DOHH2 (cell line): ENCODE data around the gene PLXNA1.

Experiments used
- H3F3A ChIP-seq: fragments of 200-600 bp; sonication (generic), shearing (Covaris generic); 2 replicates; pipeline ENCODE4 v1.6.0; 2016; ENCODE audit warnings: antibody characterized with exemption, mild to moderate bottlenecking; ENCODE audit not compliant: control insufficient read depth, insufficient read depth
- H3K27ac ChIP-seq: fragments of 200-600 bp; sonication (generic); 2 replicates; pipeline ENCODE4 v1.5.1; 2014; ENCODE audit warnings: low read depth, mild to moderate bottlenecking, low read length, moderate library complexity
- H3K27me3 ChIP-seq: fragments of 200-600 bp; sonication (generic); 2 replicates; pipeline ENCODE4 v1.6.1; 2014; ENCODE audit warnings: mild to moderate bottlenecking, low read length, mixed read lengths; ENCODE audit not compliant: control insufficient read depth
- H3K36me3 ChIP-seq: fragments of 200-600 bp; sonication (generic); 2 replicates; pipeline ENCODE4 v1.6.1; 2014; ENCODE audit warnings: mild to moderate bottlenecking, low read length, moderate library complexity, mixed read lengths; ENCODE audit not compliant: control insufficient read depth
- H3K4me1 ChIP-seq: fragments of 200-600 bp; sonication (generic); 2 replicates; pipeline ENCODE4 v1.6.1; 2014; ENCODE audit warnings: mild to moderate bottlenecking, low read length, mixed read lengths; ENCODE audit not compliant: control insufficient read depth
- H3K4me2 ChIP-seq: fragments of 200-600 bp; sonication (generic); 2 replicates; pipeline ENCODE4 v1.6.0; 2014; ENCODE audit warnings: mild to moderate bottlenecking, low read length, moderate library complexity
- H3K4me3 ChIP-seq: fragments of 200-600 bp; sonication (generic); 2 replicates; pipeline ENCODE4 v1.5.1; 2014; ENCODE audit warnings: mild to moderate bottlenecking, low read length, mixed read lengths
- H3K79me2 ChIP-seq: fragments of 200-600 bp; sonication (generic); 2 replicates; pipeline ENCODE4 v1.6.1; 2014; ENCODE audit warnings: mild to moderate bottlenecking, low read length, mixed read lengths; ENCODE audit not compliant: control insufficient read depth
- H3K9me2 ChIP-seq: fragments of 200-600 bp; sonication (generic); replicated peaks from 2 replicates; pipeline ENCODE4 v1.6.1; 2014; ENCODE audit warnings: mild to moderate bottlenecking, low read length, mixed read lengths; ENCODE audit not compliant: control insufficient read depth
- H3K9me3 ChIP-seq: fragments of 200-600 bp; sonication (generic); 2 replicates; pipeline ENCODE4 v1.6.1; 2014; ENCODE audit warnings: antibody characterized with exemption, low read length, mixed read lengths; ENCODE audit not compliant: control insufficient read depth, insufficient read depth
- H4K20me1 ChIP-seq: fragments of 200-600 bp; sonication (generic); 2 replicates; pipeline ENCODE4 v1.6.0; 2014; ENCODE audit warnings: low read depth, mild to moderate bottlenecking, antibody characterized with exemption, low read length, moderate library complexity; ENCODE audit not compliant: control insufficient read depth, insufficient read depth
- CTCF ChIP-seq: fragments of 200-600 bp; sonication (generic); IDR thresholded peaks from one replicate; pipeline ENCODE4 v1.5.1; 2014; ENCODE audit warnings: antibody characterized with exemption, mild to moderate bottlenecking, low read depth, low read length; ENCODE audit not compliant: poor library complexity, severe bottlenecking
- EZH2phosphoT487 ChIP-seq: fragments of 200-600 bp; sonication (generic); IDR thresholded peaks from 2 replicates; pipeline ENCODE4 v1.6.1; 2017; ENCODE audit warnings: borderline replicate concordance, mild to moderate bottlenecking, antibody characterized with exemption, low read length, moderate library complexity, mixed read lengths

Gene PLXNA1

DNA sequence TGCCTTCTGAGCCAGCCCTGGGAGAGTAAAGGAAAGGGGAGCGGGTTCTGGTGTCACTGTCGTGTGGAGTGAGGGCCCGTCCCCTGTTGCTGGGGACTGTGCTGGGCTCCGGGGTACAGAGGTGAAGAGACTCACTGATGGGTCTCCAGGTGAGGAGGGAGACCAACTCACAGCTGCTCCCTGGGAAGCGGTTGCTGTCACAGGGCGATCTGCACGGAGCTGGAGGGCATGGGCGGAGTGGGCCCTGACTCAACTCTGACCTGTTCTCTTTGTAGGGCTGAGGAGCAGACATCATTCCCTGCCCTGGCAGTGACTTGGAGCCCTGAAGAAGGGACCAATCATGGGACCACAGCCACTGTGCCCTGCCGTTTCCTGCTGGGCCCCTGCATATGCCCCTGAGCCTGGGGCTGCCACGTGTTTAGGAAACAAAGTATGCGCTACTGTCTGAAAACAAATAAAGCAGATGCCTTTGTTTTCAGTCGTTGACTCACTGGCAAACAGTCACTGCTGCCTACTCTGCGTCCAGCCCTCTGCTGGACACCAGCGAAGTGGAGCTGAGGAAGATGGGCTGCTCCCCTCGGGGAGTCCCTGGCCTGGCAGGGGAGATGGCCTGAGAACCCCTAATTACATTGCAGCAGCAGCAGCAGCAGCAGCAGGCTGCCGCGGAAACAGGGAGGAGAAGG is 22.9 kb upstream of the PLXNA1 start:
- no peak overlapping the region for H3K4me2 ChIP-seq
- H3K27ac ChIP-seq, result no peak overlapping the region
- no peaks in the 10 kb centered on the region for H3K36me3 ChIP-seq
- no peaks in the 10 kb centered on the region for H3K9me3 ChIP-seq
- H4K20me1 ChIP-seq, result peaks cover 3% of the 10 kb centered on the region; the same call in 1 of the 2 replicates
- H3K4me1 ChIP-seq, result peaks cover 19% of the 10 kb centered on the region
- no peak overlapping the region for H3K4me3 ChIP-seq
- H3K9me2 ChIP-seq, result no peaks in the 10 kb centered on the region
- TF ChIP-seq EZH2phosphoT487 (no peak), CTCF (no peak)
- H3F3A ChIP-seq, result no peaks in the 10 kb centered on the region
- no peaks in the 10 kb centered on the region for H3K27me3 ChIP-seq
- H3K79me2 ChIP-seq, result no peaks in the 10 kb centered on the region

GRCh38 chr3:126960604-126960995 is 22.3 kb upstream of the PLXNA1 start:
- H3K4me2 ChIP-seq, result no peak overlapping the region
- no peaks in the 10 kb centered on the region for H3F3A ChIP-seq
- no peak overlapping the region for H3K27ac ChIP-seq
- no peaks in the 10 kb centered on the region for H3K79me2 ChIP-seq
- TF ChIP-seq CTCF (no peak), EZH2phosphoT487 (no peak)
- peaks cover 14% of the 10 kb centered on the region for H3K4me1 ChIP-seq
- H3K9me3 ChIP-seq, result no peaks in the 10 kb centered on the region
- peaks cover 3% of the 10 kb centered on the region; the same call in 1 of the 2 replicates for H4K20me1 ChIP-seq
- no peaks in the 10 kb centered on the region for H3K36me3 ChIP-seq
- no peaks in the 10 kb centered on the region for H3K9me2 ChIP-seq
- no peaks in the 10 kb centered on the region for H3K27me3 ChIP-seq
- H3K4me3 ChIP-seq, result no peak overlapping the region

GRCh38 chr3:126961191-126961790 is 21.6 kb upstream of the PLXNA1 start:
- H3K27ac ChIP-seq, result no peak overlapping the region
- TF ChIP-seq EZH2phosphoT487 (no peak), CTCF (no peak)
- H3K79me2 ChIP-seq, result no peaks in the 10 kb centered on the region
- no peaks in the 10 kb centered on the region for H3K9me2 ChIP-seq
- peaks cover 3% of the 10 kb centered on the region; the same call in 1 of the 2 replicates for H4K20me1 ChIP-seq
- H3K4me2 ChIP-seq, result no peak overlapping the region
- no peaks in the 10 kb centered on the region for H3K9me3 ChIP-seq
- no peak overlapping the region for H3K4me3 ChIP-seq
- H3K27me3 ChIP-seq, result 0 out of 2 replicates have a peak, but pooled peaks cover 2% of the 10 kb centered on the region
- H3K4me1 ChIP-seq, result peaks cover 7% of the 10 kb centered on the region
- no peaks in the 10 kb centered on the region for H3F3A ChIP-seq
- no peaks in the 10 kb centered on the region for H3K36me3 ChIP-seq
